Stimulated activated CD4-positive, alpha-beta T cell treated with anti-CD3 and anti-CD28 coated beads, Interleukin-12 subunit alpha, Interleukin-12 subunit beta, amount 100 ng/mL, for 24 hours (primary cell): ENCODE data around the gene RNF126.
"Not testable (repeated sequence)": the region's sequence is repeated elsewhere in the genome, so short reads cannot be mapped to it uniquely, and the experiment has no call there.

Experiments
- DNase-seq, 2 experiments: peaks; one replicate each; pipeline ENCODE4 v3.0.0-alpha.2; 2020; ENCODE audit warnings: low read depth in 2 of 2

RNF126 gene

DNA sequence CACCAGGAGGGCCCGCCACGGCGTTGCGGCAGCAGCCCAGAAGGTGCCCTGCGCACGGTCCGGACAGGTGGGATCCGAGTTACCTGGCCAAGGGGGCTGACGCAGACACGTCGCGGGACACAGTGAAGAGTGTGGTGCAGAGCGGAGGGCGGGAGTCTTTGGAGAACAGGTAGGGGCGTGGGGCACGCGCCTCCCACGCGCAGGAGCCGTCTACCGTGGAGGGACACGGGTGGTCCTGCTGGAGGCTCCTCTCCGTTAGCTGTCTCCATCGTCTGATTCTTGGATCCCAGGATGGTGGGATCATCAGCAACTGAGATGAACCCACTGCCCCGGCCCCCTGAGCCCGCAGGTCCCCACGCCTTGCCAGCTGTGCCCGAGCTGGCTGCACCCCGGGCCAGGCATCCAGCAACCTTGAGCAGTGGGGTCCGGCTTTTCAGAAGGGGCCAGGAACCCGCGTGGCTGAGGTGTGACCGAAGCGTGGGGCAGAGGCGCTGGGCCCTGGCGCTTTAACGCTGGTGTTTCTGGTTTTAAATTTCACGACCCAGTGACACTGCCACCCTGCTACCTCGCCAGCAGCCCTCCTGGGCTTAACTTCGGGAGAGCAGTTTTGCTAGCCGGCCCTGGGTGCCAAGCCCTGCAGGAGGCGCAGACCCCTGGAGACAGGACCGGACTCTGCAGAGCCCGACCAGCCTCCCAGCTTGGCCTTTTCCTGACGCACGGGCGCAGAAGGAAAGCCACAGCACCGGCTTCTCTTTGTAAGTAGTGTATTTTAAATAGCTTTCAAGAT lies 16.0 kb downstream of the RNF126 start:
- DNase-seq = no peak

GRCh38 chr19:645912-646778 lies 16.9 kb downstream of the RNF126 start:
- DNase-seq = no peak

DNA sequence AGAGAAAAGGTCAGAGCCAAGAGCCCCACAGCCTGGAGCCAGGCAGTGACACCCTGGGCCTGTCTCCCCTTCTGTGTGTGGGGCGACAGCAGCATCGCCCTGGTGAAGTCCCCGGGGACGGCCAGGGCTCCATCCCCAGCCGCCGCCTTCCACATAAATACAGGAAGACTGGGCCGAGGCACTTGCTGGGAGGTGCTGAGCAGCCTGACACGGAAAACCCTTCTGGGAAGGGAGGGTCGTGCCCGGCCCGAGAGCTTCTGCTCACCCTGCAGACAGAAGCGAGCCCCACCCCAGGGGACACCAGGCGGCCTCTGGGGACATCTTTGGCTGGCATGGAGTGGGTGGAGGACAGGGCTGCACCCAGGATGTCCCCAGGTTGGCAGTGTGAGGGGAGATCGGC lies 18.2 kb downstream of the RNF126 start:
- no peak for DNase-seq

- no peak for DNase-seq
These were observed 18.7 kb downstream of the RNF126 start for GRCh38 chr19:644363-644762.

- DNase-seq = no peak
These were observed 19.3 kb downstream of the RNF126 start for GRCh38 chr19:643736-644135.

DNA sequence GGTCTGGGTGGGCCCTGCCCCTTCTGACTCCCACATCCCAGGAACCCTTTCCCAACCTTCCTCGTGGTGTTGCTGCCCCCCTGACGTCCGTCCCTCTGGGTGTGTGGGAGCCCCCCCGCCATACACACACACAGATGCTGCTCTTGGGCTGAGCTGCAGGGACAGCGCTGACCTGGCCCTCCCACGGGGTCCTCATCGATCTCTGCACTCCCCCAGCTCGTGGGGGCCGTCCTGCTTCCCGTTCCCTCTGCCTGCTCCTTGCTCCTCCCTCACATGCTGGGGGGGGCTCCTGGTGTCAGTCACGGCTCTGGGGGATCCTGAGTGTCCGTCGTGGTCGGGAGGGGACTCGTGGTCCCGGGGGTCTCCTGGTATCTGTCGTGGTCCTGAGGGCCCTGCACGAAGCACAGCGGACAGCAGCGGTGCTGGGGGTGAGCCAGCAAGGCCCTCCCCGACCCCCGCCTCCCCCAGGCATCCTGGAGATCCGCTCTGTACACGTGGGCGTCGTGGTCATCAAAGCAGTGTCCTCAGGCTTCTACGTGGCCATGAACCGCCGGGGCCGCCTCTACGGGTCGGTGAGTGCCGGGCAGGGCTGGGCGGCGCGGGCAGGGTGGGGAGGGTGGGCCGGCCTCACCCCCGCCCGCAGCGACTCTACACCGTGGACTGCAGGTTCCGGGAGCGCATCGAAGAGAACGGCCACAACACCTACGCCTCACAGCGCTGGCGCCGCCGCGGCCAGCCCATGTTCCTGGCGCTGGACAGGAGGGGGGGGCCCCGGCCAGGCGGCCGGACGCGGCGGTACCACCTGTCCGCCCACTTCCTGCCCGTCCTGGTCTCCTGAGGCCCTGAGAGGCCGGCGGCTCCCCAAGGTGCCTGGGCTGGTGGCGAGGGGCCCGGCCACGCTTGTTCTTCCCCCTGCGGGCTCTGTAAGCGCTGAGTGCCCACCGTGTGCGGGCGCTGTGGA lies 20.0 kb downstream of the RNF126 start:
- no peak for DNase-seq

GRCh38 chr19:641702-642101 lies 21.3 kb downstream of the RNF126 start:
- no peak for DNase-seq

DNA sequence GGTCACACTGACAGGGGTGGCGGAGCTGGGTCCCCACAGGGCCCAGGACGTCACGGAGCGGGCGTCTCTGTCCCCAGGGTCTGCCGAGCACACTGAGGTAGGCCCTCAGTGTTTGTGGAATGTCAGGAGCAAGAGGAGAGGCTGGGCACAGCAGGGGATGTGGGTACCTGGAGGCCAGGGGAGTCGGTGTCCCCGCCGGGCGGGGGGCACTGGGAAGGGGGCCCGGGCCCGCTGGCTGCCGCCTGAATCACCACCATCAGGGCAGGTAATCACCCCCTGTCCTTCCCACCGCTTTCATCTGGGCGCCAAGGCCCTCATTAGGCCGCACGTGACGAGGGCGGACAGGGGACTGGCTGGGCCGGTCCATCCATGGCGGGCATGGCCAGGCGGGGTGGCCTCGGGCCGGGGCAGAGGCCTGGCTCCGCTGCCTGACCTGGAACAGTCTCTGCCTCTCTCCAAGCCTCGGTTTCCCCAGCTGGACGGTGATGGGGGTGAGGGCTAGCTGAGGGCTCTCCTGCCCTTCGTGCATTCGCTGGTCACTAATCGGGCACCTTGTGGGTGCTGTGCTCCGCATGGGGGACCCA lies 22.3 kb downstream of the RNF126 start:
- DNase-seq = no peak

DNA sequence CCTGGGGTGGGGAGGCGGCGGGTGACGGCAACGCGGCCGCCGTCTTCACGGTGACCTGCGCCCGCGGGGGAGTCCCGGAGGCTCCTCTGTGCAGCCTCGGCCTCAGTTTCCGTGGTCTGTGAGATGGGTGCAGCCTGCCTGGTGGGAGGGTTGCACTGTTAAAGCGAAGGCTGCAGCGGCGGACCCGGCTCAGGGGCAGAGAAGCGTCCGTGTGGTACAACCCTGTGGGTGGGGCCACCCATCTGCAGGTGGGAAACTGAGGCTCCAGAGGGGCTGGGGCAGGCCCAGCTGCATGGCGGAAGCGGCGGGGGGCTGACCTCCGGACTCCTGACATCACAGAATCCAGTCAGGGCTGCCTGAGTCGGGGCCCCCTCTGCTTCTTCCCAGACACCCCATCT lies 22.9 kb downstream of the RNF126 start:
- DNase-seq = no peak

- DNase-seq = peak; percentile 89 to 93
These were observed 23.5 kb downstream of the RNF126 start, which contains the start of gene FGF22 for GRCh38 chr19:639253-640160. Gene FGF22 (plus strand): TSS chr19:639879. CDS start chr19:639926, 47 bp downstream.

DNA sequence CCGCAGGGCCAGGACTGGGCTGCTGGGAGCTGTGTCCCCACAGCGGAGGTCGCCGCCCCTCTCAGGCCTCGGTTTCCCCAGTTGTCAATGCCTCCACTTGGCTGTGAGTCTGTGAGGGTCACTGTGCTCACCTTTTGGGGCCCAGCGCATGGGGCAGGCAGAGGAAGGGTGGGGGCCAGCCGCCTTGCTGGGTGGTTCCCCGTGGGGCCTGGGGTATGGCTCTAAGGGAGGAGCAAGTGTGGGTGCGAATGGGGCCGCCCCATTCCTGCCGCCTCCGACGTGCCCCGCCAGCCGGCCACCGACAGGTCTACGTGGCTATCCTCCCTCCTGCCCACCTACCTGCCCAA lies 24.1 kb downstream of the RNF126 start:
- no peak for DNase-seq

GRCh38 chr19:634975-635652 lies 27.9 kb downstream of the RNF126 start:
- DNase-seq = no peak

DNA sequence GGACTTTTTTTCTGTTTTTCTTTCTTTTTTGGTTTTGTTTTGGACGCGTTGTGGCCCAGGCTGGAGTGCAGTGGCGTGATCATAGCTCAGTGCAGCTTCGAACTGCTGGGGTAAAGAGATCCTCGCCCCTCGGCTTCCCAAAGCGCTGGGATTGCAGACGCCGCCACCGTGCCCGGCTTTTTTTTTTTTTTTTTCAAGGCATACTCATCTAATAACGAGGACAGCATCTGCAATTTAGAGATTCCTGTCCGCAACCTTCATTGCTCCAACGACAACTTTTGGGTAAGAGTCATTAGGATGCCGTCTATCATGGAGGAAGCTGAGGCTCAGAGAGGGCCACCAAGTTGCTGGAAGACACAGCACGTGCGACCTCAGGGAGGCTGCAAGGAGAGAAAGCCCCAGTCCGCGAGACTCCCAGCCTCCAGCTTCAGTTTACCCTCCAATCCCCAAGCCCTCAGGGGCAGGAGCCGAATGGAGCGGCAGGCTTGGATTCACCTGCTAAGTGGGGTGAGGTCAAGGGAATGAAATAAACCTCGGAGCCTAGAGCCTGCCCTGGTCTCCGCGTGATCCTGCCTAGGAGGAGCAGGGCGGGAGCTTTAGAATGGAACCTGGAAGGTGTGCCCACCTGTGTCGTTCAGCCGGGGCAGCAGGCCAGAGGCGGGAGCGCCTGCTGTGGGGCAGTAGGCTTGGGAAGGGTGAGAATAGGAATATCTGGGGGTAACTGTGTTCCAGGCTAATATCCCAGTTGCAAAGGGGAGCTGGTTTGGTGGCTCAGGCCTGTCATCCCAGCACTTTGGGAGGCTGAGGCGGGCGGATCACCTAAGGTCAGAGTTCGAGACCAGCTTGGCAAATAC lies 29.0 kb downstream of the RNF126 start:
- no peak for DNase-seq

DNA sequence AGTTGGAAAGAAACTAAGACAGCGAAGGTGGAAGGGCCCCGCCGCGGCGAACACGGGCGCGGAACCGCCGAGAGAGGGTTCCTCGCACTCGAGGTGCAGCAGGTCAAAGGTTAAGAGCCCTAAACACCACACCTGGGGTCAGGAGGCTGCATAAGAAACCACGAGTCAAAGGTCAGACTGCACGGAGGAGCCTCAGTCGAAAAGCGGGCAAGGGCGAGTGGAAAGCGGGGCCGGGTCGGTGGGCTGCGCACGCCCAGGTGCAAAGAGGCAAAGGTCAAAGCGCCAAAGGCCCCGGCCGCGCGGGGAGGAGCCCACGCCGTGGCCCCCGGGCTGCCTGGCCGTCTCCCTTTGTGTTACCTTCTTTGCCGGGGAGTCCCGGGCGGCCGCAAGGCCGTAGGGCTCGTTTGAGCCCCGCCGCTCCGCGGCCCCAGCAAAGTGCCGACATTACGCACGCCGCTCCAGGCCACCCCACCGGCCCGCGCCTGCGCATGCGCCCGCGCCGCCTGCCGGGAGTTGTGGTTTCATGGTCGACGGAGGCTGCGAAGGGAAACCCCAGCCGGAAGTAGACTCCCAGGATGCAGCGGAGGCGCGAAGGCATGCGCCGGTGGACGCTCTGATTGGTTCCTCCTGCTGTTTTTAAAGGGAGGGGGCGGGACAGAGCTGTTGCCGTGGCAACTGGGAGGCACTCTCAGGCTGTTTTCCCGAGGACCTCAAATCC lies 29.8 kb downstream of the RNF126 start, which contains the start of gene POLRMT:
POLRMT (minus strand) TSS at position 470 of the 718 bp plus-strand sequence; CDS start at position 445, 25 bp downstream.
- peak; percentile 91 to 94 for DNase-seq

GRCh38 chr19:632579-633067 lies 30.4 kb downstream of the RNF126 start:
- DNase-seq = peak in 1 of 2 experiments; percentile 42

DNA sequence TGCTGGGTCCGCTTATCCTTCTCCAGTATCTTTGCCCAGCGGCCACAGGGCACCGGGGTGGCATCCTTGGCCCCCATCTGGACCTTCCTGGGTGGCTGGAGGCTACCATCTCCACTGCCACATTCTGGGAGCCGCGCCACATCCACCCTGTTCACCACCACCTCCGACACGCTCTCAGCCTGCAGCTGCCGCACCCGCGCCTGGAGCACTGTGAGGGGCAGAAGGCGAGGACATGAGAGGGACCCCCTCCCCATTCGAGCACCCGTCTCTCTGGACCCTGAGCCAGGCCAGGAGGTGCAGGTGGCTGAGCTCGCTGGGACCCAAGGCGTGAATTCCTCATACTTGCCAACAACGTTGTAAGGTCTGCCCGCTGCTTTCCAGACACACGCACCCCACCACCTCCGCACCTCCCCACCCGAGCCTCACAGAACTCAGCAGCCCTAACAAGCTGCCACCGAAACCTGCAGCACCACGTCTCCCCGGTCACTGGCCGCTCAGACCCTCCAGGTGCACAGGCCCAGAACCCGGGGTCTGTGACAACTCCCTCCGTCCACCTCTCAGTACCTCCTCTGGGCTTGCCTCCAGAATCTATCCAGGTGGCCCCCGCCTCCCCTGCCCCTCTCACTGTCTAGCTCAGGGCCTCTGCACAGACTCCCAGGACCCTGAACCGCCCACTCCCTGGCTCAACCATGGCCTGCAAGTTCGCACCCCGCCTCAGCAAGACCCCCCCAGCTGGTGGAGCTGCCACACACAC lies 32.9 kb downstream of the RNF126 start:
- DNase-seq = no peak

DNA sequence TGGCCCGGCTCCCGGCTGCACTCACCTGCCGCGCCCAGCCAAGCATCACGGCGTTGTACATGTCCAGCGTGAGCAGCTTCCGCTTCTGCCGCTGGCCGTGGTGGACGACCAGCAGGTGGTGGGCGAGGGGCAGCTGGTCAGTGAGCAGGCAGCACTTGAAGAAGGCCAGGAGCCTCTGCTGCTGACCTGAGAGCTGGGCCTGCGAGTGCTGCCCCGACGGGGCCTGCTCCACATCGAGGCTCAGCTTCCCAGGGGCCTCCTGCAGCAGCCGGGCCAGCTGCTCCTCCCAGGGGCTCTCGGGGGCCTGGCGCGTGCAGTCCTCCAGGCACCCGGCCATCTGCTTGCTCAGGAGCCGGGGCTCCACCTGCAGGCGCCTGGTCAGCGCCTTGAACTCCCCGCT lies 33.5 kb downstream of the RNF126 start:
- DNase-seq = not testable (repeated sequence)
